Measurements from ENCODE around the gene EDEM2.
"Not testable (repeated sequence)": the region's sequence is repeated elsewhere in the genome, so short reads cannot be mapped to it uniquely, and the experiment has no call there.

The EDEM2 gene

GRCh38 chr20:35088231-35089145, 58.6 kb downstream of the EDEM2 start:
- in situ Hi-C loops (cut with MboI; ENCODE audit: low sequenced_read_pairs), result no loop called here

DNA sequence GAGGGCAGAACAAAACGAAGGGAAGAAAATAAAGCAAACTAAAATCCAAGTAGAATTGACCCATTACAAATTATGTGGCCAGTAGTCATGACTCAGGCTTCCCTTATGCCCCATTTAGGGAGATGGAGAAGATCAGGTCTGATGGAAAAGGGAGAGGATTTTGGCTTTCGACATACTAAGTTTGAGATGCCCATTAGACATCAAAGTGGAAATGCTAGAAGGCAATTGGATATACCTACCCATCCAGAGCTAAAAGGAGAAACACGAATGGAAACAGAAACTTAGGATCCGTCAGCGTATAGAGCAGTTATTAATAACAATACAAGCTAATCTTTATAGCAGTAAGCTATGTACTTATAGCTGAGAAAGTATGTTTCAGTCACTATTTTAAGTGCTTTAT, 59.3 kb downstream of the EDEM2 start:
- in situ Hi-C loops (cut with MboI; ENCODE audit: low sequenced_read_pairs), result no loop called here

DNA sequence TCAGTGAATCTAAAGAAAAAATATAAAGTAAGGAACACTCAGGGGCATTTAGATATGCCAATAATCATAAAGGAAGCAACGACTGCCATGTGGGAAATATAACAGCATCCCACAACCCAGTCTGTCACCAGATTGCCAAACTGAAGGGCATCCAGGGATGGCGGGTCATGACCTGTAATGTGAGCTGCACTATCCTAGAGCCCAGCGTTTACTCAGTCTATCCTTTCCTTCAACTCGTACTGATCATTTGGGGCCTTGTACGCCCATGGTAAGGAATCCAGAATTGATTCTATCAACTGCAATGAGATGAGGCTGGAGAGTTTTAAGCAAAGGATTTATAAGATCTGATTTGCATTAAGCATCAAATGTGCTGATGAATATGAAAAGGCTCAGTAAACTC, 59.8 kb downstream of the EDEM2 start:
- in situ Hi-C loops (cut with MboI; ENCODE audit: low sequenced_read_pairs), result no loop called here

DNA sequence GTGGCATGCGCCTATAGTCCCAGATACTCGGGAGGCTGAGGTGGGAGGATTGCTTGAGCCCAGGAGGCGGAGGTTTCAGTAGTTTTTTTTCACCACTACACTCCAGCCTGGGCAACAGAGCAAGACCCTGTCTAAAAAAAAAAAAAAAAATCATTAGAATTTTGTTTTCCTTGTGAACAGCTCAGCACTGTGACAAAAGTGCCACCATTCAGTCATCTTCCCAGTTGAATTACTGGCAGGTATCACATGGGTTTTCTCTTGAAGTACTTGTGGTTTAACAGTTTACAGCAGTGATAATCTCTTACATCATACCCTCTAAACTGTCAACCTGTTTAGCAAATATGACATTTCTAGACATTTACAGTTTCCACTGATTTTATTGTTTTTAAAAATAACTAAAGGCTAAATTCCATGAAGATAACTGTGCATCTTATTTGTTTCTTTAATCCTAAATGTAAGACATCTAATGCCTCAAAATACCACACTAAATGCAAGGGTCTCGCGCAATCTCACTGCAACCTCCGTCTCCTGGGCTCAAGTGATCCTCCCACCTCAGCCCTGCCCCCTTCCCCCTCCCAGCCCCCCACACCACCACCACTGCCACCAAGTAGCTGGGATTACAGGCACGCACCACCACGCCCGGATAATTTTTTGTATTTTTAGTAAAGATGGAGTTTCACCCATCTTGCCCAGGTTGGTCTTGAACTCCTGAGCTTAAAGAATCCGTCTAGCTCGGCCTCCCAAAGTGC, 61.5 kb downstream of the EDEM2 start:
- in situ Hi-C loops (cut with MboI; ENCODE audit: low sequenced_read_pairs), result no loop called here

- in situ Hi-C loops (cut with MboI; ENCODE audit: low sequenced_read_pairs), result no loop called here
Observed at GRCh38 chr20:35084998-35085397, 62.1 kb downstream of the EDEM2 start.

DNA sequence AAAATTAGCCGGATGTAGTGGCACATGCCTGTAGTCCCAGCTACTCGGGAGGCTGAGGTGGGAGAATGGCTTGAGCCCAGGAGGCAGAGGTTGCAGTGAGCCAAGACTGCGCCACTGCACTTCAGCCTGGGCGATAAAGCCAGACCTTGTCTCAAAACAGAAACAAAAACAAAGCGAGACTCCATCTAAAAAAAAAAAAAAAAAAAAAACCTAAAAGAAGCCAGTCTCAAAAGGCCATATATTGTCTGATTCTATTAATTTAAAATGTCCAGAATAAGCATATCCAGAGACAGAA, 66.8 kb downstream of the EDEM2 start:
- in situ Hi-C loops (cut with MboI; ENCODE audit: low sequenced_read_pairs), result not testable (repeated sequence)

DNA sequence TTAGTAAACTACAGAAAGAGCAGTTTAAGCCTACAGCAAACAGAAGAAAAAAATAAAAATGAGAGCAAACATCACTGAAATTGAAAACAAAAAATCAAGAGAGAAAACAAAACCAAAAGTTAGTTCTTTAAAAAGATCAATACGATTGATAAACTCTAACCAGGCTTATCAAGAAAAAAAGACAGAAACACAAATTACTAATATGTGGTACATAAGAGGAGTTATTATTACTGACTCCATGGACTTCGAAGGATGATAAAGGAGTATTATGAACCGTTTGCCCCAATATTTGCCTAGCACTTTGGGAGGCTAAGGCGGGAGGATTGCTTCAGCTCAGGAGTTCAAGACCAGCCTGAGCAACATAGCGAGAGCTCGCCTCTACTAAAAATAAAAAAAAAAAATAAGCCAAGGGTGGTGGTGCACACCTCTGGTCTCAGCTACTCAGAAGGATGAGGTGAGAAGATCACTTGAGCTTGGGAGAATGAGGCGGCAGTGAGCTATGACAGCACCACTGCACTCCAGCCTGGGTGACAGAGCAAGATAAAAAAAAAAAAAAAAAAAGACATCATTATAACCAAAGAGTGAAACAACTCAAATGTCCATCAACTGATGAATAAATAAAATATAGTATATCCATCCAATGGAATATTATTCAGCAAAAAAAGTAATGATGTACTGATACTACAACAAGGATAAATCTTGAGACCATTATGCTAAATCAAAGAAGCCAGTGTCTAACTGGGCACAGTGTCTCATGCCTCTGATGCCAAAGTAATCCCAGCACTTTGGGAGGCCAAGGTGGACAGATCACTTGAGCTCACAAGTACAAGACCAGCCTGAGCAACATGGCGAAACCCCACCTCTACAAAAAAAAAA, 67.4 kb downstream of the EDEM2 start:
- in situ Hi-C loops (cut with MboI; ENCODE audit: low sequenced_read_pairs), result no loop called here

GRCh38 chr20:35077872-35078271, 69.3 kb downstream of the EDEM2 start:
- in situ Hi-C loops (cut with MboI; ENCODE audit: low sequenced_read_pairs), result no loop called here

DNA sequence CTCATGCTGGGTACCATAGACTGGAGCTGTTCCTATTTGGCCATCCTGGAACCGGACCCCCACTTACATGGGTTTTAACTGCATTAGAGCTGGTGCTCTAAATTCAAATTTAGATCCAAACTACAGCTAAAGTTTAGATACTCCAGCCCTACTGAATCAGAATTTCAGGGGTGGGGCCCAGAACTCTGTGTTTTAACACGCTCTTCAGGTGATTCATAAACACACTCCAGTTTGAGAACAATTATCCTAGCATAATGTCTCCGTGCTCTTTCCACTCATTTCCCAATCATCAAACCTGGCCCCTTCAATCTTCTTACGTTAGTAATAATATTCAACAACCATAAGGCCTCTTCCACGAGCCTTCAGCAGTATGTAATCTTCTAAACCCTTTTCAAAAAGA, 69.8 kb downstream of the EDEM2 start:
- in situ Hi-C loops (cut with MboI; ENCODE audit: low sequenced_read_pairs), result no loop called here

DNA sequence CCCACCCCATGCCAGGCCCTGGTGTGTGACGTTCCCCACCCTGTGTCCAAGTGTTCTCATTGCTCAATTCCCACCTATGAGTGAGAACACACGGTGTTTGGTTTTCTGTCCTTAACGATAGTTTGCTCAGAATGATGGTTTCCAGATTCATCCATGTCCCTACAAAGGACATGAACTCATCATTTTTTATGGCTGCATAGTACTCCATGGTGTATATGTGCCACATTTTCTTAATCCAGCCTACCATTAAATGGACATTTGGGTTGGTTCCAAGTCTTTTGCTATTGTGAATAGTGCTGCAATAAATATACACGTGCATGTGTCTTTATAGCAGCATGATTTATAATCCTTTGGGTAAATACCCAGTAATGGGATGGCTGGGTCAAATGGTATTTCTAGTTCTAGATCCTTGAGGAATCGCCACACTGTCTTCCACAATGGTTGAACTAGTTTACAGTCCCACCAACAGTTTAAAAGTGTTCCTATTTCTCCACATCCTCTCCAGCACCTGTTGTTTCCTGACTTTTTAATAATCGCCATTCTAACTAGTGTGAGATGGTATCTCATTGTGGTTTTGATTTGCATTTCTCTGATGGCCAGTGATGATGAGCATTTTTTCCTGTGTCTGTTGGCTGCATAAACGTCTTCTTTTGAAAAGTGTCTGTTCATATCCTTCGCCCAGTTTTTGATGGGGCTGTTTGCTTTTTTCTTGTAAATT, 75.5 kb downstream of the EDEM2 start:
- in situ Hi-C loops (cut with MboI; ENCODE audit: low sequenced_read_pairs), result not testable (repeated sequence)

DNA sequence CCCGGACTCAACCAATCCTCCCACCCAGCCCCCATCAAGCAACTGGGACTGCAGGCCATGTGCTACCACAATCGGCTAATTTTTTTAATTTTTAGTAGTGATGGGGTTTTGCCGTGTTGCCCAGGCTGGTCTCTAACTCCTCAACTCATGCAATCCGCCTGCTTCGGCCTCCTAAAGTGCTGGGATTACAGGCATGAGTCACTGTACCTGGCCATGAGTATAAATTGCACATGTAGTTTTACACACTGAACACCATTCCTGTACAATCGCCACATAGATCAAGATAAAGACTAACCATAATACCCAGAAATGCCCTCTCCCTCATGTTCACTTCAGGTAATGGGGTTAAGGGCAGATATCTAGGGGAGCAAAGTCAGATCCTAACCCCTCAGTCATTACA, 80.9 kb downstream of the EDEM2 start:
- in situ Hi-C loops (cut with MboI; ENCODE audit: low sequenced_read_pairs), result no loop called here
